HL-60 (cell line): ENCODE measurements around the gene F13B.

Experiments
- DNase-seq, 2 experiments: peaks; one replicate each; pipeline ENCODE4 v3.0.0-alpha.2; 2010 to 2020; ENCODE audit warnings: low read depth in 1 of 2, low spot score in 1 of 2
- H3K27ac ChIP-seq: fragments of 250-450 bp; sonication (Bioruptor Pico); replicated peaks from 2 replicates; pipeline ENCODE4 v1.5.1; 2020; ENCODE audit warnings: mild to moderate bottlenecking, moderate library complexity
- H3K27me3 ChIP-seq: fragments of 250-450 bp; sonication (Bioruptor Pico); 2 replicates; pipeline ENCODE4 v1.5.1; 2021; ENCODE audit warnings: mild to moderate bottlenecking, moderate library complexity; ENCODE audit not compliant: insufficient read depth, poor library complexity, severe bottlenecking
- H3K4me3 ChIP-seq: replicated peaks from 2 replicates; pipeline ENCODE4 v1.5.1; 2011; ENCODE audit warnings: mild to moderate bottlenecking, control low read depth, low read length; ENCODE audit not compliant: insufficient read depth
- GABPA ChIP-seq: IDR thresholded peaks from 2 replicates; pipeline ENCODE4 v1.6.1; 2012; ENCODE audit warnings: low read depth
- POLR2AphosphoS5 ChIP-seq: IDR thresholded peaks from 2 replicates; pipeline ENCODE4 v1.6.1; 2012; ENCODE audit warnings: low read depth
- REST ChIP-seq: IDR thresholded peaks from 2 replicates; pipeline ENCODE4 v1.6.1; 2012; ENCODE audit warnings: low read depth; ENCODE audit not compliant: insufficient replicate concordance
- SPI1 ChIP-seq: IDR thresholded peaks from 2 replicates; pipeline ENCODE4 v1.6.1; 2012; ENCODE audit warnings: low read depth, mild to moderate bottlenecking, borderline replicate concordance
- TF ChIP-seq, protein P1 (sequence below): IDR thresholded peaks from one replicate; pipeline ENCODE4 v1.5.1; 2011; ENCODE audit warnings: low read length, control low read depth, inconsistent platforms; ENCODE audit not compliant: insufficient read depth

The F13B gene

DNA sequence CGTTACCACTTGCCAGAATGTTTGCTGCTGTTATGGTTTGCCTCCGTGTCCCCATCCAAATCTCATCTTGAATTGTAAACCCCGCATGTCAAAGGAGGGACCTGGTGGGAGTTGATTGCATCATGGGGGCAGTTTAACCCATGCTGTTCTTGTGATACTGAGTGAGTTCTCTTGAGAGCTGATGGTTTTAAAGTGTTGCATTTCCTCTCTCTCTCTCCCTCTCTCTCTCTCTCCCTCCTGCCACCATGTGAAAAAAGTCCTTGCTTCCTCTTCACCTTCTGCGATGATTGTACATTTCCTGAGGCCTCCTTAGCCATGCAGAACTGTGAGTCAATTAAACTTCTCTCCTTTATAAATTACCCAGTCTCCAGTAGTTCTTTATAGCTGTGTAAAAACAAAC lies 45.3 kb downstream of the F13B start:
- Histone ChIP-seq H3K27ac (no peak overlapping the region), H3K4me3 (no peak overlapping the region), H3K27me3 (no peaks in the 10 kb centered on the region)
- TF ChIP-seq, protein P1, sequence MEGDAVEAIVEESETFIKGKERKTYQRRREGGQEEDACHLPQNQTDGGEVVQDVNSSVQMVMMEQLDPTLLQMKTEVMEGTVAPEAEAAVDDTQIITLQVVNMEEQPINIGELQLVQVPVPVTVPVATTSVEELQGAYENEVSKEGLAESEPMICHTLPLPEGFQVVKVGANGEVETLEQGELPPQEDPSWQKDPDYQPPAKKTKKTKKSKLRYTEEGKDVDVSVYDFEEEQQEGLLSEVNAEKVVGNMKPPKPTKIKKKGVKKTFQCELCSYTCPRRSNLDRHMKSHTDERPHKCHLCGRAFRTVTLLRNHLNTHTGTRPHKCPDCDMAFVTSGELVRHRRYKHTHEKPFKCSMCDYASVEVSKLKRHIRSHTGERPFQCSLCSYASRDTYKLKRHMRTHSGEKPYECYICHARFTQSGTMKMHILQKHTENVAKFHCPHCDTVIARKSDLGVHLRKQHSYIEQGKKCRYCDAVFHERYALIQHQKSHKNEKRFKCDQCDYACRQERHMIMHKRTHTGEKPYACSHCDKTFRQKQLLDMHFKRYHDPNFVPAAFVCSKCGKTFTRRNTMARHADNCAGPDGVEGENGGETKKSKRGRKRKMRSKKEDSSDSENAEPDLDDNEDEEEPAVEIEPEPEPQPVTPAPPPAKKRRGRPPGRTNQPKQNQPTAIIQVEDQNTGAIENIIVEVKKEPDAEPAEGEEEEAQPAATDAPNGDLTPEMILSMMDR = no peak
- TF ChIP-seq POLR2AphosphoS5 = no peak
- no peak for TF ChIP-seq REST
- TF ChIP-seq GABPA = no peak
- no peak for TF ChIP-seq SPI1
- DNase-seq = no peak

DNA sequence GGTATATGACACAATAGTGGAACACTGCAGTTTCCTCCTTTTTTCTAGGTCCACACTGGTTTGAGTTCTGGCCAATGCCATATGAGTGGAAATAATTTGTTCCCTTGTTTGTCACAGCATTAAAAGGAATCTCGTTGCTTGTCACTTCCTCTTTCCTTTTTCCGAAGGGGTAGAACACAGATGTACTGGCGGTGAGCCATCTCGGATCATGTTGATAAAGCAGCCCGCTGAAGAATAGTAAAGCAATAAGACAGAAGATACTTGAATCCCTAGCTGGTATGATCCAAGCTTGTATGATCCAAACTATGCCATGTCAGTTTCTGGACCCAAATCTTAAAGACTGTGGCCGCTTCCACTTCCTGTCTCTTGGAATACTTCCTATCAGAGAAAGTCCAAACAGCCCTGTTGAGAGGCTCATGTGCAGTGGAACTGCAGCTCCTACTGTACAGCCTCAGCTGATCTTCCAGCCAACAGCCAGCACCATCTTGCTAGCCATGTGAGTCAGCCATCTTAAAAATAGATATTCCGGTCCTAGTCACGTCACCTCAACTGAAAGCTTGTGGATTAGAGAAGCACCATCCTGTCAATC lies 49.4 kb downstream of the F13B start:
- Histone ChIP-seq H3K4me3 (no peak overlapping the region), H3K27ac (no peak overlapping the region), H3K27me3 (no peaks in the 10 kb centered on the region)
- DNase-seq = peak in 1 of 2 experiments; percentile 51
- TF ChIP-seq REST (no peak), POLR2AphosphoS5 (peak; percentile 19; the same call in 1 of the 2 replicates), GABPA (no peak), SPI1 (peak; percentile 93)
- TF ChIP-seq, protein P1 = no peak

DNA sequence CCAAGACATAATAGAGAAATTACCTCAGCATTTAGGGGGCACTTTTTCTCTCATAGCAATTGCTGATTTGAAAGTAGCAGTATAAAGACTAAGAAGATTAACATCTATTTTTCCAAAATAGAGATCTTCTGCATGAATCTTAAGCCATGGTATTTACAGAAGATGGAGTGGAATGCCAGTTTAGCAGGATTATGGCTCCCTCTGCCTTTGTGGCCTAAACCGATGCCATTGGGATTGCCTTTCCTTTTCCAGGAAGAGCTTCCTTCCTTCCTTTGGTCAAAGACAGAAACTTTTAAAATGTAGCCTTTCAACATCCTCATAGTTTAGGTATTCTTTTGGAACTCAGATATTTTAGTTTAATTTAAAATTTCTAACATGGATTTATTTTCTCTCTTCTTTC lies 50.3 kb downstream of the F13B start:
- H3K27ac ChIP-seq = no peak overlapping the region
- no peaks in the 10 kb centered on the region for H3K27me3 ChIP-seq
- TF ChIP-seq POLR2AphosphoS5 = no peak
- TF ChIP-seq GABPA = no peak
- TF ChIP-seq, protein P1 = no peak
- TF ChIP-seq REST = no peak
- no peak for TF ChIP-seq SPI1
- no peak overlapping the region for H3K4me3 ChIP-seq
- no peak for DNase-seq
